Subcutaneous preadipocyte (primary cell): ENCODE results near the gene ZNF184. TPM values are rescaled to one million over a fixed set of nuclear protein-coding genes. Genes with fewer than 3 reads are reported as not detected.

Source experiments
- small RNA-seq: library from RNA; depleted of rRNA; stranded (forward); fragments of <200 nt; gene quantifications from one replicate; pipeline ENCODE3, GENCODE V24; 2012
- total RNA-seq: library from RNA; depleted of rRNA; stranded (reverse); fragments of >200 nt; gene quantifications from 2 replicates; pipeline ENCODE4 v1.2.3, GENCODE V29; 2012

The ZNF184 gene
- total RNA-seq: 4.8 and 7.0 TPM in 2 replicates

DNA sequence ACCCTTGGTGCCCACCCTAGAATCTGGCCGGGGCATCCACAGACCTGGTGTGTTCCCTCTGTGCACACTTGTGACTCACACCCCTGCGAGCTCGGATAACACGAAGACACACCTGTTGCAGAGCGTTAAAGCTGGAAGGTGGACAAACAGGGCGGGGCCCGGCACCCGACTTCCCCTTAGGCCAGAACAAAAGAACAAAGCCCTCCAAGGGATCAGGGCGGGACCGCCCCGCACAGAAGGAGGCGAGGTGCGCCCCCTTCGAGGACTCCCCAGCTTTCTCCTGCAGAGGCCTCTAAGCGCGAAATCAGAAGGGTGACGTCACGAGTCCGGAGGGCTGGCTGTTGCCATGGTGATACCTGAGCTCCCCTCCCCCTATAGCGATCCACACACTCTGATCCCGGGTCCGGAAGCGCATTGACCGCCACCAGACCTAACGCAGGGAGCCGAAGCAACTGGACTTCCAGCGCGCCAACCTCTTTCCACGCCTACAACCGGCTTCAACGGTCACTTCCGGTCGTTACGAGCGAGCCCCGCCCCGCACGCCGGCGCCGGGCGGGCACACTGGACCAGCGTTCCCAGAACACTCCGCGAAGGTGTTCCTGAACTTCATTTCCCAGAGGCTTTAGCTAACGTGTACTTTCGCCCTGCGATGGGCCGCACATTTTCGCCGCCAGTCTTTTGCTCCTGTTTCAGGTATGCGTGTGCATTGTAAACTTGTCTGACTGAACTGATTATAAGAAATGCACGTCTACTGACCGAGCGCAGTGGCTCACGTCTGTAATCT lies at the start of gene ZNF184:
Gene ZNF184 (minus strand): TSS at position 489 of the 784 bp plus-strand sequence. CDS start 811 bp downstream, outside the sequence.

Small RNA genes within 50 kb of the gene (small RNA-seq; reads per million reads assigned to genes)
- not detected for gene AL021918.1
- not detected for gene AL021918.2
- gene MCFD2P1: not detected

Other genes with a start within 250 kb of the ZNF184 start
- gene PRSS16, start 225.4 kb downstream of the ZNF184 start, total RNA-seq: not detected in 2 replicates
- gene POM121L2, start 160.8 kb downstream of the ZNF184 start, total RNA-seq: not detected in 2 replicates
- gene ZNF391, start 84.3 kb downstream of the ZNF184 start, total RNA-seq: 1.1 and 2.0 TPM in 2 replicates